Vagina (tissue), 2 donors: Measurements from ENCODE around the gene ENAH.

Experiments
- CTCF ChIP-seq, 3 experiments: fragments of 450-650 bp in 2 of 3; fragments of 200-600 bp in 1 of 3; sonication (generic) in 1 of 3; IDR thresholded peaks; one replicate each; pipeline ENCODE4 v1.5.1; 2017 to 2019; ENCODE audit warnings: antibody characterized with exemption in 3 of 3, mild to moderate bottlenecking in 2 of 3, moderate library complexity in 2 of 3
- POLR2A ChIP-seq, 2 donors: fragments of 450-650 bp; IDR thresholded peaks; one replicate each; pipeline ENCODE4 v1.6.1; 2017; ENCODE audit warnings: antibody characterized with exemption in 2 of 2, mild to moderate bottlenecking in 2 of 2, moderate library complexity in 2 of 2

- TF ChIP-seq POLR2A (IDR thresholded peaks at IDR 0.05) (no peak), CTCF (IDR thresholded peaks at IDR 0.05) (no peak)
Measured at GRCh38 chr1:225678545-225678944, 25.6 kb upstream of the ENAH start.
